Erythroblast (primary cell): ENCODE data around the gene TMEM204.

Source experiments
- GATA1 ChIP-seq: IDR thresholded peaks from 2 replicates; pipeline ENCODE4 v1.6.1; 2011; ENCODE audit warnings: low read depth, mild to moderate bottlenecking, control low read depth, low read length, moderate library complexity
- POLR2A ChIP-seq: IDR thresholded peaks from 2 replicates; pipeline ENCODE4 v1.6.1; 2011; ENCODE audit warnings: mild to moderate bottlenecking, low read length

GRCh38 chr16:1494129-1494640 lies 39.3 kb upstream of the TMEM204 start:
- no peak for TF ChIP-seq POLR2A
- TF ChIP-seq GATA1: no peak
